HEK293 (cell line): Measurements from ENCODE around the gene LLGL2.

Experiments
- AEBP2 ChIP-seq: fragments of 450-650 bp; formaldehyde crosslinking; IDR thresholded peaks from 2 replicates; pipeline ENCODE4 v1.5.1; 2016; ENCODE audit warnings: missing biosample characterization, missing genetic modification characterization, borderline replicate concordance
- CTCF ChIP-seq: fragments of 450-650 bp; formaldehyde crosslinking; IDR thresholded peaks from 2 replicates; pipeline ENCODE4 v1.5.1; 2016; ENCODE audit warnings: missing biosample characterization, missing genetic modification characterization
- REST ChIP-seq: fragments of 450-650 bp; formaldehyde crosslinking; IDR thresholded peaks from 2 replicates; pipeline ENCODE4 v1.5.1; 2016; ENCODE audit warnings: missing biosample characterization, missing genetic modification characterization
- SP2 ChIP-seq: fragments of 450-650 bp; formaldehyde crosslinking; IDR thresholded peaks from 2 replicates; pipeline ENCODE4 v1.5.1; 2016; ENCODE audit warnings: missing biosample characterization, missing genetic modification characterization
- ZFP3 ChIP-seq: fragments of 450-650 bp; formaldehyde crosslinking; IDR thresholded peaks from 2 replicates; pipeline ENCODE4 v1.5.1; 2016; ENCODE audit warnings: low read depth, missing biosample characterization, missing genetic modification characterization
- ZFP37 ChIP-seq: fragments of 450-650 bp; formaldehyde crosslinking; IDR thresholded peaks from 2 replicates; pipeline ENCODE4 v1.5.1; 2016; ENCODE audit warnings: missing biosample characterization, missing genetic modification characterization
- ZNF140 ChIP-seq: fragments of 450-650 bp; formaldehyde crosslinking; IDR thresholded peaks from 2 replicates; pipeline ENCODE4 v1.5.1; 2016; ENCODE audit warnings: missing biosample characterization, missing genetic modification characterization
- ZNF174 ChIP-seq: fragments of 450-650 bp; formaldehyde crosslinking; IDR thresholded peaks from 2 replicates; pipeline ENCODE4 v1.5.0; 2017; ENCODE audit warnings: missing biosample characterization, mild to moderate bottlenecking, missing genetic modification characterization
- ZNF274 ChIP-seq, 2 experiments: fragments of 200-500 bp in 1 of 2; fragments of 450-650 bp in 1 of 2; sonication (Bioruptor generic) in 1 of 2; formaldehyde crosslinking in 1 of 2; IDR thresholded peaks; 2 replicates each; pipeline versions ENCODE4 v1.5.1 to v1.6.1; 2014 to 2016; ENCODE audit warnings: borderline replicate concordance in 1 of 2, inconsistent platforms in 1 of 2, low read length in 1 of 2, missing biosample characterization in 1 of 2, missing genetic modification characterization in 1 of 2
- ZNF423 ChIP-seq: fragments of 450-650 bp; formaldehyde crosslinking; IDR thresholded peaks from 2 replicates; pipeline ENCODE4 v1.5.1; 2016; ENCODE audit warnings: missing biosample characterization, missing genetic modification characterization
- ZNF521 ChIP-seq: fragments of 450-650 bp; formaldehyde crosslinking; IDR thresholded peaks from 2 replicates; pipeline ENCODE4 v1.5.1; 2017; ENCODE audit warnings: missing biosample characterization, mild to moderate bottlenecking, missing genetic modification characterization
- ZNF555 ChIP-seq: fragments of 450-650 bp; formaldehyde crosslinking; conservative IDR thresholded peaks from 2 replicates; pipeline ENCODE4 v1.5.1; 2017; ENCODE audit warnings: missing biosample characterization, mild to moderate bottlenecking, missing genetic modification characterization, inconsistent platforms

- TF ChIP-seq CTCF, result no peak
- TF ChIP-seq ZFP37 (tag by site-specific recombination), result no peak
- TF ChIP-seq ZFP3 (tag by site-specific recombination), result no peak
- no peak for TF ChIP-seq ZNF555
- no peak for TF ChIP-seq REST (tag by site-specific recombination)
- TF ChIP-seq ZNF274 (IDR thresholded peaks at IDR 0.05; ENCODE audit: low read length), result no peak
- no peak for TF ChIP-seq ZNF274 (tag by site-specific recombination; IDR thresholded peaks at IDR 0.05; ENCODE audit: borderline replicate concordance)
- no peak for TF ChIP-seq AEBP2
- no peak for TF ChIP-seq SP2
- TF ChIP-seq ZNF521, result no peak
- no peak for TF ChIP-seq ZNF140
- TF ChIP-seq ZNF174 (tag by site-specific recombination), result no peak
- TF ChIP-seq ZNF423 (tag by site-specific recombination), result no peak
These were observed 6.4 kb upstream of the LLGL2 start for GRCh38 chr17:75518983-75519537.
